Pancreas (tissue), 10 donors: ENCODE data around the gene WDR33. TPM values are rescaled to one million over a fixed set of nuclear protein-coding genes. Genes with fewer than 3 reads are reported as not detected.

Experiments
- ATAC-seq, 4 donors: fragments of 200-7000 bp; cut with Tn5 transposase; one replicate each; pipeline versions ENCODE4 v1.8.0 to v1.9.1; 2020; ENCODE audit warnings: mild to moderate bottlenecking in 4 of 4, moderate library complexity in 4 of 4
- DNase-seq, 6 donors: peaks; one replicate each; pipeline ENCODE4 v3.0.0-alpha.2; 2020
- FAIRE-seq: peaks from 2 replicates; lab custom pipeline; 2012; peaks lifted over from hg19 to GRCh38; lab: Jason Lieb, UNC
- H3K27ac ChIP-seq, 4 donors: fragments of 200-600 bp; sonication (generic); 1 replicate in 3 of 4; 2 replicates in 1 of 4; pipeline versions ENCODE4 v1.5.0 to v1.8.0; 2020
- H3K27me3 ChIP-seq, 4 donors: fragments of 200-600 bp; one replicate each; pipeline ENCODE4 v1.8.0; 2021
- H3K36me3 ChIP-seq, 3 donors: fragments of 200-600 bp; sonication (generic) in 1 of 3; one replicate each; pipeline versions ENCODE4 v1.5.0 to v1.8.0; 2020 to 2021
- H3K4me1 ChIP-seq, 3 donors: fragments of 200-600 bp; one replicate each; pipeline ENCODE4 v1.8.0; 2021
- H3K4me3 ChIP-seq, 4 donors: fragments of 200-600 bp; sonication (generic) in 2 of 4; one replicate each; pipeline versions ENCODE4 v1.5.0 to v1.8.0; 2020 to 2021
- H3K9me3 ChIP-seq, 4 donors: fragments of 200-600 bp; one replicate each; pipeline ENCODE4 v1.8.0; 2021
- CTCF ChIP-seq, 4 donors: fragments of 200-600 bp; sonication (generic) in 3 of 4; IDR thresholded peaks; one replicate each; pipeline versions ENCODE4 v1.5.0 to v1.8.0; 2021; ENCODE audit warnings: antibody characterized with exemption in 4 of 4
- WGBS, 2 donors: extraction: QIAGEN DNeasy Blood & Tissue Kit; methylation state at CpG; one replicate each; pipeline ENCODE4 v1.1.7; 2013; 5-methylcytosine and 5-hydroxymethylcytosine counted together
- intact Hi-C, 3 donors: fragments of 100-400 bp; cut with DNase I; formaldehyde crosslinking; loops; one replicate each; pipeline versions ENCODE4 v1.11.1 to v1.14.2; 2022
- polyA plus RNA-seq, 2 donors: library from polyadenylated mRNA; stranded (reverse); fragments of 200-250 nt; gene quantifications; one replicate each; pipeline ENCODE4 v1.2.3, GENCODE V29; 2013
- total RNA-seq, 6 donors: library from RNA; stranded (reverse); fragmentation: NEBNext Ultra II Directional in 4 of 6; extraction: Animal tissue kit (Norgen Biotek cat#: 25700) in 4 of 6; gene quantifications; one replicate each; pipeline versions ENCODE4 v1.2.1 to v1.2.4, GENCODE V29; 2021 to 2023
- donor health status: healthy with polysubstance abuse.
- donor health status: DM: no; HTN: no; CAD: no; lungs with moderate emphysema.
- donor health status: DM: no; HTN: no; CAD: no.
- donor health status: control.
- donor health status: control.
- donor health status: Bipolar disorder and iron deficiency.
- donor health status: DM: yes; HTN: yes; CAD: no.
- donor health status: DM: no; HTN: no; CAD: no.
- donor health status: DM: no; HTN: no; CAD: no.
- donor health status: DM: yes; HTN: yes; CAD: no.

Gene WDR33
- total and polyA plus RNA-seq, 8 donors, result 8.9 to 29.6 (median 17.7) TPM

GRCh38 chr2:127786048-127786809 lies 24.7 kb downstream of the WDR33 start:
- DNase-seq (no peak), FAIRE-seq (no peak), ATAC-seq (no peak)
- H3K4me1 ChIP-seq, result peaks cover 0 to 7% (median 5%) of the 10 kb centered on the region in 3 donors
- intact Hi-C loops, result no loop called here
- WGBS, 2 donors, result 98 to 99% methylated on average over 6 of the region's 6 CpGs
- no peak overlapping the region for H3K4me3 ChIP-seq
- H3K27me3 ChIP-seq, result no peaks in the 10 kb centered on the region
- H3K36me3 ChIP-seq, result no peaks in the 10 kb centered on the region
- H3K9me3 ChIP-seq, result no peaks in the 10 kb centered on the region
- no peak for TF ChIP-seq CTCF (IDR thresholded peaks at IDR 0.05)
- no peak overlapping the region for H3K27ac ChIP-seq

GRCh38 chr2:127784965-127785518 lies 25.9 kb downstream of the WDR33 start:
- H3K4me1 ChIP-seq, result peaks cover 0 to 7% (median 5%) of the 10 kb centered on the region in 3 donors
- H3K27me3 ChIP-seq, result no peaks in the 10 kb centered on the region
- no peaks in the 10 kb centered on the region for H3K9me3 ChIP-seq
- ATAC-seq (no peak), DNase-seq (no peak), FAIRE-seq (no peak)
- H3K27ac ChIP-seq, result no peak overlapping the region
- no peak overlapping the region for H3K4me3 ChIP-seq
- WGBS, 2 donors, result 47 to 56% methylated on average over 2 of the region's 2 CpGs
- TF ChIP-seq CTCF (IDR thresholded peaks at IDR 0.05), result no peak
- intact Hi-C loops, result no loop called here
- H3K36me3 ChIP-seq, result no peaks in the 10 kb centered on the region

GRCh38 chr2:127783101-127783500 lies 27.9 kb downstream of the WDR33 start:
- Histone ChIP-seq H3K9me3 (no peaks in the 10 kb centered on the region), H3K36me3 (no peaks in the 10 kb centered on the region), H3K27ac (no peak overlapping the region), H3K4me1 (peaks cover 0 to 7% (median 5%) of the 10 kb centered on the region in 3 donors), H3K27me3 (no peaks in the 10 kb centered on the region), H3K4me3 (no peak overlapping the region)
- ATAC-seq (no peak), FAIRE-seq (no peak), DNase-seq (no peak)
- TF ChIP-seq CTCF (IDR thresholded peaks at IDR 0.05), result no peak
- intact Hi-C loops, result no loop called here

- no peaks in the 10 kb centered on the region for H3K36me3 ChIP-seq
- H3K27me3 ChIP-seq, result no peaks in the 10 kb centered on the region
- ATAC-seq (no peak), FAIRE-seq (no peak), DNase-seq (no peak)
- peaks cover 0 to 5% (median 0%) of the 10 kb centered on the region in 3 donors for H3K4me1 ChIP-seq
- intact Hi-C loops, result no loop called here
- H3K9me3 ChIP-seq, result no peaks in the 10 kb centered on the region
- no peak overlapping the region for H3K27ac ChIP-seq
- TF ChIP-seq CTCF (IDR thresholded peaks at IDR 0.05), result no peak
- WGBS, 2 donors, result 99 to 100% methylated on average over 2 of the region's 2 CpGs
- H3K4me3 ChIP-seq, result no peak overlapping the region
Measured at GRCh38 chr2:127778850-127779249, 32.1 kb downstream of the WDR33 start.

GRCh38 chr2:127778447-127778846 lies 32.5 kb downstream of the WDR33 start:
- intact Hi-C loops, result no loop called here
- Histone ChIP-seq H3K27me3 (no peaks in the 10 kb centered on the region), H3K27ac (no peak overlapping the region), H3K4me3 (no peak overlapping the region), H3K9me3 (no peaks in the 10 kb centered on the region), H3K36me3 (no peaks in the 10 kb centered on the region), H3K4me1 (peaks cover 0 to 5% (median 0%) of the 10 kb centered on the region in 3 donors)
- no peak for TF ChIP-seq CTCF (IDR thresholded peaks at IDR 0.05)
- no peak for ATAC-seq
- no peak for DNase-seq
- no peak for FAIRE-seq
- 86 to 91% methylated on average over 2 of the region's 2 CpGs for WGBS, 2 donors
